Uterine smooth muscle cell (primary cell): ENCODE measurements around the gene MTA2. TPM values are rescaled to one million over a fixed set of nuclear protein-coding genes. Genes with fewer than 3 reads are reported as not detected.

ENCODE experiments used
- total RNA-seq: library from RNA; depleted of rRNA; stranded (reverse); fragments of >200 nt; gene quantifications from 2 replicates; pipeline ENCODE4 v1.2.3, GENCODE V29; 2014

MTA2 gene
- total RNA-seq = 97.1 and 125 TPM in 2 replicates

GRCh38 chr11:62601372-62602140 is at the start of gene MTA2:
Gene MTA2, minus strand, starts transcription at chr11:62601865. Its CDS starts 415 bp downstream, at chr11:62601450.

GRCh38 chr11:62645946-62646824 is 44.5 kb upstream of the MTA2 start, which contains the start of gene GANAB:
Gene GANAB, minus strand, starts transcription at chr11:62646613. Its CDS starts 14 bp downstream, at chr11:62646599.

GRCh38 chr11:62621567-62622470 is 20.2 kb upstream of the MTA2 start, which contains the start of gene B3GAT3:
Gene B3GAT3, minus strand, starts transcription at chr11:62621986. Its CDS starts 39 bp downstream, at chr11:62621947.

GRCh38 chr11:62612366-62613290 is 11.0 kb upstream of the MTA2 start, which contains the start of the genes EML3 and ROM1:
Gene EML3, minus strand, starts transcription at chr11:62612775. Its CDS starts 318 bp downstream, at chr11:62612457.
Gene ROM1, plus strand, starts transcription at chr11:62613257. Its CDS starts 25 bp downstream, at chr11:62613282.

GRCh38 chr11:62591448-62592145 is 10.1 kb downstream of the MTA2 start, which contains the start of gene TUT1:
Gene TUT1, minus strand, starts transcription at chr11:62591523. Its CDS starts 38 bp downstream, at chr11:62591485.

GRCh38 chr11:62573592-62574362 is 27.9 kb downstream of the MTA2 start, which contains the start of gene EEF1G:
Gene EEF1G, minus strand, starts transcription at chr11:62573891. Its CDS starts 49 bp downstream, at chr11:62573842.

GRCh38 chr11:62546244-62546928 is 55.3 kb downstream of the MTA2 start, which contains the start of gene AHNAK:
Gene AHNAK, minus strand, starts transcription at chr11:62546806. Its CDS starts 10,708 bp downstream, at chr11:62536098.

Other genes with a start within 250 kb of the MTA2 start
- gene SCGB1A1, start 182.8 kb downstream of the MTA2 start, total RNA-seq = not detected in 2 replicates
- gene AHNAK, start 55.1 kb downstream of the MTA2 start, total RNA-seq = 598 and 812 TPM in 2 replicates
- 1,010 and 1,304 TPM in 2 replicates for gene EEF1G, start 28.0 kb downstream of the MTA2 start, total RNA-seq
- gene TUT1, start 10.3 kb downstream of the MTA2 start, total RNA-seq = 7.0 TPM in 2 replicates
- gene EML3, start 10.9 kb upstream of the MTA2 start, total RNA-seq = 11.6 and 14.0 TPM in 2 replicates
- gene ROM1, start 11.4 kb upstream of the MTA2 start, total RNA-seq = 2.3 and 2.9 TPM in 2 replicates
- gene B3GAT3, start 20.1 kb upstream of the MTA2 start, total RNA-seq = 34.3 and 50.9 TPM in 2 replicates
- 315 and 475 TPM in 2 replicates for gene GANAB, start 44.7 kb upstream of the MTA2 start, total RNA-seq
- 22.9 and 24.5 TPM in 2 replicates for gene INTS5, start 51.4 kb upstream of the MTA2 start, total RNA-seq
- 24.6 and 35.6 TPM in 2 replicates for gene C11orf98, start 63.3 kb upstream of the MTA2 start, total RNA-seq
- gene CSKMT, start 63.4 kb upstream of the MTA2 start, total RNA-seq = 4.2 and 9.4 TPM in 2 replicates
- gene UQCC3, start 69.8 kb upstream of the MTA2 start, total RNA-seq = 12.0 and 12.6 TPM in 2 replicates
- 2.7 and 3.3 TPM in 2 replicates for gene LBHD1, start 70.4 kb upstream of the MTA2 start, total RNA-seq
- gene UBXN1, start 77.2 kb upstream of the MTA2 start, total RNA-seq = 99.4 and 126 TPM in 2 replicates
- gene LRRN4CL, start 87.7 kb upstream of the MTA2 start, total RNA-seq = 12.2 and 23.5 TPM in 2 replicates
- gene BSCL2, start 105.6 kb upstream of the MTA2 start, total RNA-seq = 37.4 and 39.5 TPM in 2 replicates
- not detected in 2 replicates for gene GNG3, start 105.8 kb upstream of the MTA2 start, total RNA-seq
- gene HNRNPUL2, start 125.6 kb upstream of the MTA2 start, total RNA-seq = 9.6 and 16.4 TPM in 2 replicates
- 30.0 and 35.2 TPM in 2 replicates for gene TTC9C, start 126.6 kb upstream of the MTA2 start, total RNA-seq
- 14.5 and 15.6 TPM in 2 replicates for gene ZBTB3, start 152.3 kb upstream of the MTA2 start, total RNA-seq
- gene POLR2G, start 159.7 kb upstream of the MTA2 start, total RNA-seq = 66.9 and 68.8 TPM in 2 replicates
- gene TAF6L, start 169.5 kb upstream of the MTA2 start, total RNA-seq = 29.2 and 30.7 TPM in 2 replicates
- gene TMEM179B, start 185.5 kb upstream of the MTA2 start, total RNA-seq = 19.0 and 25.5 TPM in 2 replicates
- gene TMEM223, start 190.1 kb upstream of the MTA2 start, total RNA-seq = 21.8 and 24.1 TPM in 2 replicates
- 26.4 and 28.4 TPM in 2 replicates for gene NXF1, start 203.6 kb upstream of the MTA2 start, total RNA-seq
- 42.4 and 52.6 TPM in 2 replicates for gene STX5, start 230.2 kb upstream of the MTA2 start, total RNA-seq
- not detected in 2 replicates for gene TEX54, start 231.0 kb upstream of the MTA2 start, total RNA-seq
- gene WDR74, start 237.7 kb upstream of the MTA2 start, total RNA-seq = 48.4 and 68.5 TPM in 2 replicates